Kidney epithelial cell (primary cell): Measurements from ENCODE around the gene MCL1. TPM values are rescaled to one million over a fixed set of nuclear protein-coding genes. Genes with fewer than 3 reads are reported as not detected.
"Not testable (repeated sequence)": the region's sequence is repeated elsewhere in the genome, so short reads cannot be mapped to it uniquely, and the experiment has no call there.

ENCODE experiments used
- DNase-seq: peaks from one replicate; pipeline ENCODE4 v3.0.0-alpha.2; 2010; ENCODE audit warnings: low read depth
- H3K27me3 ChIP-seq: 2 replicates; pipeline ENCODE4 v1.6.0; 2011; ENCODE audit warnings: low read length; ENCODE audit not compliant: control insufficient read depth, insufficient read depth
- H3K36me3 ChIP-seq: 2 replicates; pipeline ENCODE4 v1.5.1; 2011; ENCODE audit warnings: low read length; ENCODE audit not compliant: control insufficient read depth, insufficient read depth
- H3K4me3 ChIP-seq: 2 replicates; pipeline ENCODE4 v1.5.1; 2011; ENCODE audit warnings: low read depth, mild to moderate bottlenecking, control low read depth, low read length
- CTCF ChIP-seq: IDR thresholded peaks from 2 replicates; pipeline ENCODE4 v1.5.1; 2011; ENCODE audit warnings: mild to moderate bottlenecking, moderate library complexity, low read length, control low read depth, inconsistent platforms; ENCODE audit not compliant: insufficient read depth, poor library complexity, severe bottlenecking
- total RNA-seq: library from RNA; depleted of rRNA; stranded (reverse); fragments of >200 nt; gene quantifications from 2 replicates; pipeline ENCODE4 v1.2.3, GENCODE V29; 2015

MCL1 gene
- total RNA-seq, 1 donor from 2014 or later: 206 TPM

DNA sequence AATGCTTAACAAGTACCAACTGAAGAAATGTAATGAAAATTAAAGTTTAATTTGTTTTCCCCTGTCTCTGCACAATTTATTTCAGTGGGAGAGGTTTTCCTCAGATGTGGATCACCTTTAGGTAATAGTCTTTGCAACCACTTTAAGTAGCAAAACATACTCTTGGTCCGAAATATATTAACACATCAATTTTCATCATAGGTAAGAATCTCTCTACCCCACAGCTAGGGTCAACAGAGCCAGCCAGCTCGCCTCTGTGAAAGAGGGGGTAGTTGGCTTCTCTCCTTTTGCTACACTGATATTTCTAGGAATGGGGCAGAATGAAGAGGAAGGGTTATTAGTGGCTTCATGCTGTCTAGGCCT, 24.8 kb upstream of the MCL1 start:
- no peak for DNase-seq
- H3K27me3 ChIP-seq: no peaks in the 10 kb centered on the region
- TF ChIP-seq CTCF: no peak
- H3K4me3 ChIP-seq: no peak overlapping the region
- H3K36me3 ChIP-seq: no peaks in the 10 kb centered on the region

GRCh38 chr1:150603711-150604110, 24.3 kb upstream of the MCL1 start:
- no peak for DNase-seq

DNA sequence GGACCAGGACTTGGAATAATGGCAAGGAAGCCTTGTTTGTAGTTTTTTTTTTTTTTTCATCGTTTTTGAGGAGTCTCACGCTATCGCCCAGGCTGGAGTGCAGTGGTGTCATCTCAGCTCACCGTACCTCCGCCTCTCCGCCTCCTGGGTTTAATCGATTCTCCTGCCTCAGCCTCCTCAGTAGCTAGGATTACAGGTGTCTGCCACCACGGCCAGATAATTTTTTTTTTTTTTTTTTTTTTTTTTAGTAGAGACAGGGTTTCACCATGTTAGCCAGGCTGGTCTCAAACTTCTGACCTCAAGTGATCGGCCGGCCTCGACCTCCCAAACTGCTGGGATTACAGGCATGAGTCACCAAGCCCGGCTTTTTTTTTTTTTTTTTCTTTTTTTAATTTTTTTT, 23.0 kb upstream of the MCL1 start:
- H3K4me3 ChIP-seq, DNase-seq, H3K27me3 ChIP-seq, H3K36me3 ChIP-seq: not testable (repeated sequence)

More at GRCh38 chr1:150603711-150604110, 24.3 kb upstream of the MCL1 start:
- no peak for TF ChIP-seq CTCF
- H3K4me3 ChIP-seq: no peak overlapping the region
- no peaks in the 10 kb centered on the region for H3K27me3 ChIP-seq
- H3K36me3 ChIP-seq: no peaks in the 10 kb centered on the region

- TF ChIP-seq CTCF: no peak
- no peak for DNase-seq
- H3K4me3 ChIP-seq: no peak overlapping the region
These were observed 22.1 kb upstream of the MCL1 start for GRCh38 chr1:150601540-150601939.

GRCh38 chr1:150598346-150598745, 18.9 kb upstream of the MCL1 start:
- not testable (repeated sequence) for H3K27me3 ChIP-seq, H3K36me3 ChIP-seq, H3K4me3 ChIP-seq, DNase-seq

More at GRCh38 chr1:150601540-150601939, 22.1 kb upstream of the MCL1 start:
- no peaks in the 10 kb centered on the region for H3K36me3 ChIP-seq
- no peaks in the 10 kb centered on the region for H3K27me3 ChIP-seq

- no peak for TF ChIP-seq CTCF
- Histone ChIP-seq H3K36me3 (no peaks in the 10 kb centered on the region), H3K27me3 (no peaks in the 10 kb centered on the region), H3K4me3 (no peak overlapping the region)
- no peak for DNase-seq
These were observed 17.6 kb upstream of the MCL1 start for GRCh38 chr1:150596976-150597375.

DNA sequence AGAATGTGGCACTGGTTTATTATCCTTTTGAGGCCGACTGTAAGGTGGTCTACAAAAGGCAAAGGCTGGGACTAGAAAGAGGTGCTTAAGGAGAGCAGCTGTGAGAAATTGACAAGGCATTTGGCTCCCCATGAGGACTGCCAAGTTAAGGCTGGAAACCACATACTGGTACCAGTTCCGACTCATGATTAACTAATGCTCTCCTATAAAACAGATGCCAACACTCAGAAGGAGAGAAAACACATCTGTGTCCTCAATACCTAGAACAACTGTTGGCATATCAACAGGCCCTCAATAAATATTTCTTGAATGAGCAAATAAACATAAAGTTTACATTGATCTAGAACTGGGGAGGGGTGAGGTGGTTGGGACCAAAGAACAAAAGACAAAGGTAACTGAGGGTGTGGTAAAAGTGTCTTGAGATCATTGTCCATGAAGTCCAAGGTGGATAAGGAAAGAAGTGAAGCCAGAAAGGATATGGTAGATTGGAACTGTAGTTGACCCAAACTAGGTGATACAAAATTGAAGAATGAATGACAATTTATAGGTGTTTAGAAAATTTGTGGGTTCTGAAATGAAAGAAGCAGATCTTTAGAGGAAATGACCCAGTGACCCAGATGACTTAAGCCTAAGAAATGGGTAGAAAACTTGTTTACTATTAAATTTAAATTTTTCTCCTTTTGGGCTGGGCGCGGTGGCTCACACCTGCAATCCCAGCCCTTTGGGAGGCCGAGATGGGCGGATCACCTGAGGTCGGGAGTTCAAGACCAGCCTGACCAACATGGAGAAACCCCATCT, 16.9 kb upstream of the MCL1 start:
- no peak for DNase-seq
- Histone ChIP-seq H3K27me3 (no peaks in the 10 kb centered on the region), H3K4me3 (no peak overlapping the region), H3K36me3 (no peaks in the 10 kb centered on the region)
- no peak for TF ChIP-seq CTCF
